Stimulated activated CD4-positive, alpha-beta T cell treated with anti-CD3 and anti-CD28 coated beads, Interleukin-1b, Interleukin-23, amount 100 ng/mL, for 1 hour (primary cell): ENCODE results near the gene EWSR1.
A peak's percentile ranks its signal among the peaks of the same experiment; 100 is the strongest.

Experiments
- DNase-seq, 2 donors: peaks; one replicate each; pipeline ENCODE4 v3.0.0-alpha.2; 2020; ENCODE audit warnings: low read depth in 2 of 2

Gene EWSR1

DNA sequence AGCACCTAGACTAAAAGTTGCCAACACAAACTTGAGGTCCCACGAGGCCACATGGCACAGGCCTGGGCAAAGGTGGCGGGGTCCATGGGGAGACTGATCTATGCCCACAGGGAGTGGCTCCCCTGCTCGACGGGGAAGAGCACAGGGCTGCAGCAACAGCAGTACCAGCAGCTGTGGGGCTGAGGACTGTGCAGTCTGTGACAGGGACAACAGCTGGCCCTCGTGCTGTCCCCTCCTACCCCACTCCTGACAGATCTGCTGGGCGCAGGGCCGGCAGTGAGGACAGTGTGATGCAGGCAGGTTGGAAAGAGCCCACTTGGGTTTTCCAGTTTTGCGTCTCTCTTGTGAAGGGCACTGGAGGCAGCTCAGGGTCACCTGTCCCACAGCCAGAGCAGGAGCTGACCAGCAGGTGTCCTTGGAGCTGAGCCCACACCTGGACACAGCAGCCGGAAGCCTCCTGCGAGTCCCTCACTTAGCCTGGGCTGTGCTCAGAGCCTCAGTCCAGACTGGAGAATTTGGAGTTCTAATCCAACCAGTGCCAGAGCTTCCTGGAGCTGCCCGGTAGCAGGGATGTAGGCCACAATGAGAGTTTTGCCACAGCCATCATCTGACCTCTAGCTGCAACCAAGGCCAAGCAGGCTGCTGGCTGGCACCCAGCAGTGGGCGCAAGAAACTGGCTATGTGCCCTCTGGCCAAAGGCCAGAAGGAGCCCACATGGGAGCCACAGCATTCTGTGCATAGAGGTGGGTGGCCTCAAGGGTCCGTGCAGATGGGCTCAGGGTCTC lies 34.8 kb downstream of the EWSR1 start:
- DNase-seq = no peak

GRCh38 chr22:29305836-29306174 lies 37.7 kb downstream of the EWSR1 start:
- DNase-seq = no peak

GRCh38 chr22:29306175-29306834 lies 38.2 kb downstream of the EWSR1 start, which contains the start of gene GAS2L1:
GAS2L1 (plus strand) TSS chr22:29306650; CDS start chr22:29308106, 1,456 bp downstream.
- DNase-seq = no peak

DNA sequence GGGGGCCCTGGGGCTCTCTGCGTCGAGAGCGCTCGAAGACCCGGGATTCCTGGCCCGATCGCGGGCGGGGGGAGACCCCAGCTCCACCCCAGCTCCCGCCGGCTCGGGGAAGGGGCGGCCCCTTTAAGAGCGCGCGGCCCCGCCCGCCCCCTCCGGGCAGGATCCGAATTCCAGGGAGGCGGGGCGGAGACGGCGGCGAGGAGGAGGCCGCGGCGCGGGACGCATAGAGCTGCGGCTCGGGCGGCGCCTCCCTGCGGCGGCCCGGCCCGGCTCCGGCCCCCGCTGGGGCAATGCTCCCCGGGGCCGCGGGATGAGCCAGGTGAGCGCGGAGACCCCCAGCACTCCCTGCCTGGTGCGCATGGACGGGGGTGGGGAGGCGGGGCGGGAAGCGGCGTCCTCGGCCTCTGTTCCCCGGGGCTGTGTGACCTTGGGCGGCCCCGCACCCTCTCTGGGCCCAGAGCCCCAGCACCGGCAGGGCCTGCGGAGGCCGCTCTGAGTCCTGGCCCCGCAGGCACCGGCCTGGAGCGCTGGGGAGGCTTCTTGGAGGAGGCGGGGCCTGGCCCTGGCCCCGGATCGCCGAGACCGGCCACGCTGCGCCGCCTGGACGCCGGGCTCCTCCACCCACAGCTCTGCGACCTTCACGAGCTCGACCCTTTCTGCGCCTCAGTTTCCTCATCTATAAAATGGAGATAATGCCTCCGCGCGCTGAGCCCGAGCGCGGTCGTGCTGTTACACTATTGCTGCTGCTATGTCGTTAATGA lies 38.9 kb downstream of the EWSR1 start:
- DNase-seq = no peak

DNA sequence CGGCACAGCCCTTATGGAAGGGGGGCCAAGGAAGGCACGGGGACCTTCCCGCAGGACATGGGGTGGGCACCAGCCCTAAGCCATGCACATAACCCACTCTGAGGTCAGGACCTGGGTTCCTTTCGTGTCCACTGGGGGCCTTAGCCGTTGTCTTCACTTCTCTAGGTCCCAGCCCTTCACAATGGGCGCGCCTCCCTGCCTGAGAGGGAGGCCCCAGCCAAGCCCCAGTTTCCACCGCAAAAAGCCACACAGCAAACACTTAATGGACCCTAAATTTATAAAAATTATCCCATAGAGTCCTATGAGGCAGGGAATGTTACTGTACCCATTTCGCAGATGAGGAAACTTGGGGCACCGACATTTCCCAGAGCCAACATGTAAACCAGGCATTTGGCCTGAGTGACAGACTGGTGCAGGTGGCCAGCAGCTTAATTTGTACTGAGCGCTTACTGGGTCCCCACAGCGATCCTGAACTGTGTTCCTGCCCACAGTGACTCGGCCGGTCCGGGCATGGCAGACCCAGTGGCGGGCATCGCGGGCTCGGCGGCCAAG lies 39.6 kb downstream of the EWSR1 start:
- DNase-seq = no peak

GRCh38 chr22:29308148-29308790 lies 40.2 kb downstream of the EWSR1 start:
- no peak for DNase-seq

- DNase-seq = no peak
These were observed 40.8 kb downstream of the EWSR1 start for GRCh38 chr22:29308791-29309262.

DNA sequence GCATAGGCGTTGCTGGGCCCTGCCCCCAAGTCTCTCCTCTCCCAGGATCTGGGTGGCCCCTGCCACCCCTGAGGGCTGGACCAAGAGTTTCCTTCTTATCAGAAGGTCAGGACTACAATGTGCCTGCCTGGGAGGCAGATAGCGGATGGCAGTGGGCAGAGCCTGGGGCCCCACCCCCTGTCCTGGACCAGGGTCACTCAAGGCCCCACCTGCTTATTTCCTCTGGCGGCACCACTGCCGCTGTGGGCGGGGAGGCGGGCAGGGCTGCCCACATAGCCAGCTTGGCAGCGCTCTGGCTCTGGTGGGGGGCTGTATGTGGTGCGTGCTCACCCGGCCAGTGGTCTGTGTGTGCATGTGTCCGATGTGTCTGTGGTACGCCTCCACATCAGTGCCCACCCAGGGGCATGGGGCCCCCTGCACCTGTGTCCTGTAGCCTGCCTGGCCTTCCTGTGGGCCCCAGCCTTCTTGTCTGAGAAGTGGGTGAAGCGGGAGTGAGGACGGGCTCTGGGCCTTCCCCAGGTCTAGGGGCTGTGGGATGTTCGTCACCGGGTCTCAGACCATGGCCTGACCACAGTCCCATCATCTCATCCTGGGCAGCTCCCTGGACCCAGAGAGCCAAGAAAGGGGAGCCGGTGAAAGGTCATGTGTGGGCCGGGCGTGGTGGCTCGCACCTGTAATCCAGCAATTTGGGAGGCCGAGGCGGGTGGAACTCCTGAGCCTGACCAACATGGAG lies 41.4 kb downstream of the EWSR1 start:
- no peak for DNase-seq

DNA sequence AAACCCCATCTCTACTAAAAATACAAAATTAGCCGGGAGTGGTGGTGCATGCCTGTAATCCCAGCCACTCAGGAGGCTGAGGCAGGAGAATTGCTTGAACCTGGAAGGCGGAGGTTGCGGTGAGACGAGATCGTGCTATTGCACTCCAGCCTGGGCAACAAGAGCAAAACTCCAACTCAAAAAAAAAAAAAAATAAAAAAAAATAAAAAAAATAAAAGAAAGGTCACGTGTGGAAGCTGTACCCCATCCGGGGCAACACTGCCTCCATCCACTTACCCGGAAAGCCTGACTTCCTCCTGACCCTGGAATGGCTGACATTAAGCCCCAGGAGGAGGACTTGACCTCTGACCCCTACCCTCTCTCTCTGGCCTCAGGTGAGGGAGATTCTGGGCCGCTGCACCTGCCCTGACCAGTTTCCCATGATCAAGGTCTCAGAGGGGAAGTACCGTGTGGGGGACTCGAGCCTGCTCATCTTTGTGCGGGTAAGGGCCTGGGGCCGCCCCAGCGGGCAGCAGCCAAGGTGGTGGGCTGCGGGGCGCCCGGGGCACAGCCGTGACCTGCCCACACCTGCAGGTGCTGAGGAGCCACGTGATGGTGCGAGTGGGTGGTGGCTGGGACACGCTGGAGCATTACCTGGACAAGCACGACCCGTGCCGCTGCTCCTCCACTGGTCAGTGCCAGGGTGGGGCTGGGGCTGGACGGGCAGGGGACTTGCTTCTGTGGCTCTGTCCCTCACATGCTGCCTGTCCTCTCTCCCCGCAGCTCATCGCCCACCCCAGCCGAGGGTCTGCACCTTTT lies 42.2 kb downstream of the EWSR1 start:
- no peak for DNase-seq

- peak in 1 of 2 donors; percentile 32 for DNase-seq
These were observed 42.8 kb downstream of the EWSR1 start for GRCh38 chr22:29310863-29311339.

GRCh38 chr22:29311464-29312217 lies 43.6 kb downstream of the EWSR1 start:
- no peak for DNase-seq

- no peak for DNase-seq
These were observed 44.4 kb downstream of the EWSR1 start for GRCh38 chr22:29312218-29313125.

GRCh38 chr22:29313126-29313575 lies 45.1 kb downstream of the EWSR1 start:
- no peak for DNase-seq

DNA sequence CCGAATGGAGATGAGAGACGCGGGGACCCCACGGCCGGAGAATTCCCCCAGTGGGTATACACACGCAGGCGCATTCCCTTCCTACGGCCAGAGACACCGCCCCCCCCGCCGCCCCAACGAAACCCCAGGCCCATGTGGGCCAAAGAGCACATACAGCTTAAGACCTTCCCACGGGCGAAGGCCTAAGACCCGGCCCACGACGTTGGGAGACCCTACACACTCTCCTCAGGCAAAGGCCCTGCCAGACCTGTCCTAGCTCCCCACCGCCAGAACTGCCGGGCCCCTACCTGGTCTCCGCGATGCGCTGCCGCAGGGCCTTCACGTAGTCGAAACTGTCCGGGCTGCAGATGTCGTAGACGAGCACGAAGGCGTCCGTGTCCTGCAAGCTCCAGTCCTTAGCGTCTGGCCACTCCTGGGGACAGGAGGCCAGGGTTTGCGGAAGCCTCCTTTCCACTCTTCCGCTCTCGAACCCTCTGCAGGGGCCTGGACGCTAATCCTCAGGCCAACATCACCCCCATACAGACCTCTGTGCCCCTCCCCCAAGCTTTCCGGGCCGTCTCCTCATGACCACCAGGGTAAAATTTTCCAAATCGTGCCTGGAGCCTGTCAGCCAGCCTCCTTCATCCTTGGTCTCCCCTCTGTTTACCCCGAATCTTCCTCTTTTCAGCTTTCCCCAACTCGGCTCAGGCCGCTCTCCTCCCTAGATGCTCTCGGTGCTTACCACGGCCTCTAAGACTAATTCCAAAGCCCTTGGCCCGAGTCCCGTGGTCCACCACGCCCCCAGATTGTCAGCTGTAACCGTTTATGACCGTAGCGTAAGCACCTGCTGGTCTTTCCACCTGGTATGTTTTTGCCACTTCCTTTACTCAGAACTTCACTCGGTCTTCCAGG lies 45.8 kb downstream of the EWSR1 start:
- DNase-seq = no peak

DNA sequence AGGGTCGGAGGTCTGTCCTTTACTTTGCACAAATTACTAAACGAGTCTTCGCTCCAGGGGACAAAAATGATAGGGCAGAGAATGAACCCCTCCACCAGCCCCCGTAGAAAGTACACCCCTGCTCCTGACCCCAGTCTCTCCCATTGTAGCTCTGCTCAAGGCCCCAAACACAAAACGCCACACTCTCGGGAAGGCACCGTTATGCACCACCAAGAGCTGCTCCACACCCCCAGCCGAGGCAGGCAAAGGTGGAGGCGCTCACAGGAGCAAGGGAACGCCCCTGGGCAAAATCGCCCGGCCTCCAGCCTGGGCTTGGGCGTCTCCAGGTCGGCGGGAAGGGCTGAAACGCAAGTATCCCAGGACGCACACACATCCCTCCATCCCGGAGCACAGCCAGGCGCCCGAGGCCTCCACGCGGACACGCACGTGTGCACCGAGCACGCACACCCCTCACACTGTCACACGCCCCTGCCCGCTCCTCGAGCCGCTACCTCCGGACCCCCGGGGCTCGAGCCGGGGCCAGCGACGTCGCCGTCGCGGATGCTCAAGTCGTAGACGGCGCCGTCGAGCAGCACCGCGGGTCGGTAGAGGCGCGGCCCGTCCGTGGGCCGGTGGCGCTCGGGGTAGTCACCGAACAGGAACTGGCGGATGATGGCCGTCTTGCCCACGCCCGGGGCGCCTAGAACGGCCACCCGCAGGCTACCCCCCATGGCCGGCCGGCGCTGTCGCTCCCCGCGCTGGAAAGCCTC lies 46.6 kb downstream of the EWSR1 start:
- DNase-seq = no peak
